ENCODE results near the gene TMEM116.
"Not testable (repeated sequence)": the region's sequence is repeated elsewhere in the genome, so short reads cannot be mapped to it uniquely, and the experiment has no call there.

TMEM116 gene

DNA sequence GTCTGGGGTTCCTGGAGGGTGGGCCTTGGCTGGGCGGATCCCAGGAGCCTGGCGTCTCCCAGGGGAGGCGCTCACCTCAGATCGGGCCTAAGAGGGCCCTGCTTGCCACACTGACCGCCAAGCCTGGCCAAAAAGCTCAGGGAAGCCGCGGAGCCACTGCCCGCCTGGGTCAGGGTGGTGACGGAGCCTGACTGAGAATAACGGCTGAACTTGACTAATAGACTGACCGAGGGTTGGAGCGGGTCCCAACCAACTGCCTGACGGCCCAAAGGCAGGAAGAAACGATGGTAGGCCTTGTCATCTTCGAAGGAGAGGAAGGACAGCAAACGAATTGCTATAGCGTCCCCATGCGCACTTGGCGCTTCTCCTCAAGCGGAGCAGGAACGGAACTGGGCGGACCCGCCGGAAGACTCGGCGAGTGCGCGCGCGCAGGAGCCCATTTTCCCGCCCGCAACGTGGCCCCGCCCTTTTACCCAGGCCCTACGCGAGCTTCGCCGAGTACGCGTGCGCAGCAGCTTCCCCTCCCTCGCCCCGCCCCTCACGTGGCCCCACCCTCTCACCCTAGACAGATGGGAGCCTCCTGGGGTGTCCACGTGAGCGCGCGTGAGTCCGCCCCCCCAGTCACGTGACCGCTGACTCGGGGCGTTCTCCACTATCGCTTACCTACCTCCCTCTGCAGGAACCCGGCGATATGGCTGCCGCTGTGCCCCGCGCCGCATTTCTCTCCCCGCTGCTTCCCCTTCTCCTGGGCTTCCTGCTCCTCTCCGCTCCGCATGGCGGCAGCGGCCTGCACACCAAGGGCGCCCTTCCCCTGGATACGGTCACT lies at the start of gene TMEM116, which contains the start of gene ERP29:
Gene TMEM116 (minus strand): TSS at position 391 of the 826 bp plus-strand sequence. CDS start 7,895 bp downstream, outside the sequence.
Gene ERP29 (plus strand): TSS at position 652 of the 826 bp plus-strand sequence. CDS start 40 bp downstream, at position 692.
- DNase-seq, result peak; percentile 99

DNA sequence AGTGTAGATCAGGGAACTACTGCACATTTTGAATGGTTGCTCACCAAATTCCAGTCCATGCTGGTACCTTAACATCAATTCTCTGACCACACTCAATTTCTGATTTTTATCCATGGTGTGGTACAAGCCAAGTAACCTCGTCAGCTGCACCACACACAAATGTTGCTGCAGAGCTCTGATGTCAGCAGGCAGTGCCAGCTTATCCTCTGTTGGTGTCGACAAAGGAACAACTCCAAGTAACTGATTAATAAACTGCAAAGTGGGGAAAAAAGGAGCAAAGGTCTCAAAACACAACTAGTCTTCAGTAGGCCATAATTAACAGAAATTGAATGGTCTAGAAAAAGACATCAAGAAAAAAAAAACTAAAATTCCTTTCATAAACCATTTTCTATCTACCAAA lies 48.2 kb upstream of the TMEM116 start:
- no peak for DNase-seq

DNA sequence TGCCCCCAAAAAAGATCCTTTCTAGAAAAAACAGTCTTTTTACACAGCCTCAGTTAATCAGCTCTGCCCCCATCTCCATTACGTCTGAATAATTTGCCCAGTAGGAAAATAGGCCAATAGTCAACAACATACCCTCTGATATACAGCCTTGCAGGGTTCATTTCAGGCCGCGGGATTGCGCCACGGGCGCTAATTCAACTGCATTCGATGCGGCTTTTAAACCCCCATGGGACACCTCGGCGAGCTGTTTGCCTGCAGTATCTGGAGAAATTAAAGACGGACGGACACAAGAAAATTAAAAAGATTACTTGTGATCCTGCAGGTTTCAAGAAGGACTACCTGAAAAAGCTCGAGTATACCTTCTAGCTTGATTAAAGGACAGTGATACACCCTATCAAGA lies 36.4 kb upstream of the TMEM116 start:
- no peak for DNase-seq

DNA sequence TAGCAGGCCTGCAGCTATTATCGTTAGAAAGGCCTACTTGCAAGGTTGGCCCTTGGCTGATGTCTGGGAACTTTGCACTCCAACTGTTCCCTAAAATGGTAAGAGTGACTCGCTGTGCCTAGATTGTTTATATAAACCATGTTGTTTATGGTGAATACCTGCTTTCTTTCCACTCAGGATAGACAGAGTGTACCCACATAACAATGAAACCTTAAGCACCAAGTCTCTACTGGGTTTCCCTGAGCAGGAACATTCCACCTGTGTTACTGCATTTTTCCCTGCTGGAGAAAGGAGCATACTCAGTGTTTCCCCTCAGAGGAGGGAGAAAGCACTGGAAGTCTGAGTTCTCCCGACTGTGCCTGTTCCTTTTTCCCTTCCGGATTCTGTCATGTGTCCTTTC lies 33.0 kb upstream of the TMEM116 start:
- DNase-seq, result no peak

DNA sequence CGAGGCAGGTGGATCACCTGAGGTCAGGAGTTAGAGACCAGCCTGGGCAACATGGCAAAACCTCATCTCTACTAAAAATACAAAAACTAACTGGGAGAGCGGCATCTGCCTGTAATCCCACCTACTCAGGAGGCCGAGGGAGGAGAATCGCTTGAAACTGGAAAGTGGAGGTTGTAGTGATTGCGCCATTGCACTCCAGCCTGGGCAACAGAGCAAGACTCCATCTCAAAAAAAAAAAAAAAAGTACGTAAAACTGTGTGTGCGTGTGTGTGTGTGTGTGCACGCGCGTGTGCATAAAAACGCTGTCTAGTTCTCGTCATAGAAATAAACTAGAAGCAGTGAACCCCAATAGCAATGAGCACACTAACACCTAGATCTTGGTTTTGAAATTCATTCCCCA lies 23.6 kb upstream of the TMEM116 start:
- not testable (repeated sequence) for DNase-seq

DNA sequence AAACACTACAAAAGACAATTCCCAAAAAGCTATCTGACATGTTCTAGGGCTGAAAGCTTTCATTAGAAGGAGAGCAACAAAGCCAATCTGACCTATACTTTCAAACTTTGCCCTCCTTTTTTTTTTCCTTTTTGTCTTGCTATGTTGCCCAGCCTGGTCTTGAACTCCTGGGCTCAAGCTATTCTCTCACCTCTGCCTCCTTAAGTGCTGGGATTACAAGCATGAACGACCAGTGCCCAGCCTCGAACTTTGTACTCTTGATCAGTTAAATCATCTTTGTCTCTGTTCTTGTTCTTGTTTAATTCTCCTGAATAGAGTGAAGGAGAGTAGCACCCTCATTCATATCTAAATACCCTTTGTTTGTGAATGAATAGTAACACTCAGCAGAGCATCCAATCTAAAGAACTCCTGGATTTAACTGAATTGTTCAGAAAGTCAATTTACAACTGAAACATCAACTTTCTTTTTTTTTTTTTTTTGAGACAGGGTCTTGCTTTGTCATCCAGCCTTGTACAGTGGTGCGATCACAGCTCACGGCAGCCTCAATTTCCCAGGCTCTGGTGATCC lies 22.3 kb upstream of the TMEM116 start:
- no peak for DNase-seq

DNA sequence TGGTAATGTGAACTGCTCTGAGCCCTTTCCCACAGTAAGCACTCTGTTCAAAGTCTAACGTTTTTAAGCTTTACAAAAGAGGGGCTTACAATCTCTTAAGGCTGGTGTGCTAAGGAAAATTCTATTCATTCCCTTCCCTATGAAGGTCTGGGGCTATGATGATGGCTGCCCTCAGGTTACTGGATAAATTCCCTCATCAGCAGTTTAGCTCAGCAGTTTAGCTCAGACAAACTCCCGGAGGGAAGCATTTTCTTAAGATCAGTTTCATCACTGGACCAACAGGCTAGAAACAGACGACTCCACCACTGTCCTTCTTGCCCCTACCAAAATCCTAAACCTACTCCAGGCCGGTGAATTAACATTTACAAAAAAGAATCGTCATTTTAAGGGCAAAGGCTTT lies 19.3 kb upstream of the TMEM116 start:
- no peak for DNase-seq

DNA sequence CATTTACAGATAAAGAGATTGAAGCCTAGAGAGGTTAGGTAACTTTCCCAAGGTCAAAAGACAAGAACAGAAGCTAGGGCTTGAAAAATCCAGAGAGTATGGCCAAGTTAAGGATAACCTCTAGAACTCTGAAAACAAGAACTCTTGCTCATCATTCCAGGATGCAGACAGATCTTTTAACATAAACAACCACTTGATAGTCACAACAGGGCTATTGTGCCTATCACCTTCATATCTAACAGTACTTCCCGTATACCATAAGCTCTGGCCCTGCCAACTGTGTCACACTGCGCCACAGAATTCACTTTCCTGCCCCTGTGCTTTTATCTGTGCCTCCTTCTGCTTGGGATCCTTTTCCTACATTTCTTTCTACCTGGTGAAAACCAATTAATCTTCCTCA lies 18.5 kb upstream of the TMEM116 start:
- no peak for DNase-seq

DNA sequence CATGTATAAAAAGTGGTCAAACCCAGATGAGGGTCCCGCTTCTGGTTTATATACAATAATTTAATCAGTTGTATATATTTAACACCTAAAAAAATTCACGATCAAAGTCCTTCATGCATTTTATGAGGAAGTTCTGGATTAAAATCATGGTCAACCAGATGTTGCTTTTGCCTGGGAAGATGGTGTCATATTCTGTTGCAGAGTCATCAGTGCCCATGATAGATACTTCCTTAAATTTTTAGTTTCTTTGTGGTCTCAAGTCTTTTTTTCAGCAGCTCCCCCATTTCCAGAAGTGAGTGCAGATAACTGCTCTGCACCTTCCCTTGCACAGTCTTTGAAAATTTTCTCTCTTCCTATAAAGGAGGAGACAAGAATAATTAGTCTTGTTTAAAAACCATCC lies 16.3 kb upstream of the TMEM116 start:
- DNase-seq, result no peak

DNA sequence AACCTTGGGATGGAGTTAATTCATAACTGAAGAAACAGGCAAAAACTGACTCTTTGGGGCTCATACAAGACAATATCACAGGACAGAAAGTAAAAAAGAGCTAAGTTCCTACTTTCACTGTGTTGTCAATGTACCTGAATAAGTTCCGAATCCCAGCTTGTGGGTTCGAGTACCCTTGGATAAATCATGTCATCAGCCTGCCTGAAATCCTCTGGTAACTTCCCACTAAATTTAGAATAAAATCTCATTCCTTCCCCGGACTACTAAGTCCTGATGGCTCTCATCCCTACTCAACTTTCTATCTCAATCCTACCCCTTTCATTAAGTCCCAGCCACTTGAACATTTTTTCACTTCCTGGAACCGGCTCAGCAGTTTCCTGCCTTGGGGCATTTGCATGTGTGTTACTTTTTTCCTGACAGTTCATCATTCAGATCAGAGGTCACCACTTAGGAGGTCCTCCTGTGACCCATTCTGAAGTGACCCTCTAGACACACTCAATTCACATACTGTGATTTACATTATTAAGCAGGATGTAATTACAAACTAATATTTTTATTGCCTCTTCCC lies 12.9 kb upstream of the TMEM116 start:
- DNase-seq, result no peak

DNA sequence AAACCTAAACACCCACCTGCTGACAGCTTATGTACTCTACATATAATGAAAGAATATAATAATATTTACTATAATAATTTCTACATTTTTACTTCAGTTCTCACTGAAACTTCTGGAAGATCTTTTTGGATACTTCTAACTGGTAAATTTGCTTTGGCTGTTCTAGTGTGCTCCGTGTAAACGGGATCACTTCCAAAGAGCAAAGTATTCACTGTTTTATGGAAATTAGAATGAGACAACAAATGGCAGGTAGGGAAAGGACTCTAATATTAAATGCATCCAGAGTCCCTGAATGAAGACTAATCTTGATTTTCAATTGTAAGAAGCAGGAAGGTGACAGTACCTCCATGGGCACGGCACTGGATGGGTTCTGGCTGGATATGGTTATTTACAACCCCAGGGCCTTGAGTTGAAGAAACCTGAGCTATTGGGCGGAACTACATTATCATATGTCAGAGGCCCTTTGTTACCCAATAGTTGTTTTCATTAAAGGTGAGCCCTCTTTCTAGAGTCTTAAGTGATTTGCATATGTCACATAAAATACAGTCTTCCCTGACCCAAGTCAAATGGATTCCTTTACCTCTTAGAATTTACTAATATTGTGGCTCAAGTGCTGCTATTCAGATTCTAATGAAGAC lies 10.9 kb upstream of the TMEM116 start:
- no peak for DNase-seq

DNA sequence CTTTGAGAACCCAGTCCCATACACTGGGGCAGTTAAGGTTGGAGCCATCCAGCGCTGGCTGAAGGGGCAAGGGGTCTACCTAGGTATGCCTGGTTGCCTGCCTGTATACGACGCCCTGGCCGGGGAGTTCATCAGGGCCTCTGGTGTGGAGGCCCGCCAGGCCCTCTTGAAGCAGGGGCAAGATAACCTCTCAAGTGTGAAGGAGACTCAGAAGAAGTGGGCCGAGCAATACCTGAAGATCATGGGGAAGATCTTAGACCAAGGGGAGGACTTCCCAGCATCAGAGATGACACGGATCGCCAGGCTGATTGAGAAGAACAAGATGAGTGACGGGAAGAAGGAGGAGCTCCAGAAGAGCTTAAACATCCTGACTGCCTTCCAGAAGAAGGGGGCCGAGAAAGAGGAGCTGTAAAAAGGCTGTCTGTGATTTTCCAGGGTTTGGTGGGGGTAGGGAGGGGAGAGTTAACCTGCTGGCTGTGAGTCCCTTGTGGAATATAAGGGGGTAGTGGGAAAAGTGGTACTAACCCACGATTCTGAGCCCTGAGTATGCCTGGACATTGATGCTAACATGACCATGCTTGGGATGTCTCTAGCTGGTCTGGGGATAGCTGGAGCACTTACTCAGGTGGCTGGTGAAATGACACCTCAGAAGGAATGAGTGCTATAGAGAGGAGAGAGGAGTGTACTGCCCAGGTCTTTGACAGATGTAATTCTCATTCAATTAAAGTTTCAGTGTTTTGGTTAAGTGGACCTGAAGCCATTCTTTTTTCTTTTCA lies 9.5 kb upstream of the TMEM116 start:
- DNase-seq, result no peak

DNA sequence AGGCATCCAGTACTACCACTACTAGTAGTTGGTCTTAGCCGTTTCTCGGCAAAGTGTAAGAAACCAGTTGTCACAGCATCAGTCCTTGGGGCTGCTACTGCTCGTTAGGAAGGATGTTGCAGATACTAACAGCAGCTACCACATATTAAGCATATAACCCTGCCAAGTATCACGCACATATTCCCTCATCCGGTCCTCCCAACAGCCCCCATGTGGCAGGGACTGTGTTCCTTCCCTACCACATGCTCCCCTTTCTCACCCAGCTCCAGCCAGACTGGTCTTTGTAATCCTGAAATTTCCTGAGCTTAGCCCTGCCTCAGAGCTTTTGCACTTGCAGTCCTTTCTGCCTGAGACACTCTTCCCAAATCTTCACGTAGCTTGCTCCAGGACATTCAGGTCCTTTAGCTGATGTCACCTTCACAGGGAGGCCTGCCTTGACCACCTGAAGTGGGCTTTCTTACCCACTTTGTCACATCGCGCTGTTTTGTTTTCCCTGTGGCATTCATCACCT lies 8.0 kb upstream of the TMEM116 start:
- DNase-seq, result no peak

DNA sequence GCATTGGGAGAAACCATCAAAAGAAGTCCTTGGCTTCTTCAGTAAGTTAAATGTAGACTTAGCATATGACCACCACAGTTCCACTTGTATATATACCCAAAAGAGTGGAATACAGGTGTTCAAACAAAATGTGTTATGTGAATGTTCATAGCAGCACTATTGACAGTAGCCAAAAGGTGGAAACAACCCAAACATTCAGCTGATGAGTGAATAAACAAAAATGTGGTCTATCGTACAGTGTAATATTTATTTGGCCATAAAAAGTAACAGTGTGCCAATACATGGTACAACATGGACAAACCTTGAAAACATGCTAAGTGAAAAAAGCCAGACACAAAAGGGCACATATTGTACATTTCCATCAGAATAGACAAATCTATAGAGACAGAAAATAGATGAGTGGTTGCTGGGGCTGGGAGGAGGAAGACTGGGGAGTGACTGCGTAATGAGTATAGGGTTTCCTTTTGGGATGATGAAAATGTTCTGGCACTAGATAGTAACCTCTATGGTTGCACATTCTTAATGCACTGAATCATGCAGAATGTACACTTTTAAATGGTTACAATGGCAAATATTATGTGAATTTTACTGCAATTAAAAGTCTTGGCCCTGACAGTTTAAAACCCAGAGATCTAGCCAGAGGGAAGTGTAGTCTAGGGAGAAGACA lies 5.7 kb upstream of the TMEM116 start:
- no peak for DNase-seq

DNA sequence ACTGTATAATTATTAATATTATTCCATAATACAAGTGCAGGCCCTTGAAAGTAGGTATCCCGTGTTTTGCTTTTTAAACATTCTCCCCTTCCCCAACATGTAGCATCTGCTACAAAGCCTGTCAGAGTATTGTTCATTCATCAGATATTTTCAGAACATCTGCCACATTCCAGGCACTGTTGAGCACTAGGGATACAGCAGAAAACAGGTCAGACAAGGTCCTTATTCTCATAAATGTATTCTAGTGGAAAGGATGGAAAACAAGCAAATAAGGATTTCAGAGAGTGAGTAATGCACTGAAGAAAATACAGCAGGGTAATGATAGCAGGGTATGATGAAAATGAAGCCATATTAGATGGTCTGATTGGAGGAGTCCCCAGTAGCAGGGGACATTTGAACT lies 4.1 kb upstream of the TMEM116 start:
- DNase-seq, result no peak

DNA sequence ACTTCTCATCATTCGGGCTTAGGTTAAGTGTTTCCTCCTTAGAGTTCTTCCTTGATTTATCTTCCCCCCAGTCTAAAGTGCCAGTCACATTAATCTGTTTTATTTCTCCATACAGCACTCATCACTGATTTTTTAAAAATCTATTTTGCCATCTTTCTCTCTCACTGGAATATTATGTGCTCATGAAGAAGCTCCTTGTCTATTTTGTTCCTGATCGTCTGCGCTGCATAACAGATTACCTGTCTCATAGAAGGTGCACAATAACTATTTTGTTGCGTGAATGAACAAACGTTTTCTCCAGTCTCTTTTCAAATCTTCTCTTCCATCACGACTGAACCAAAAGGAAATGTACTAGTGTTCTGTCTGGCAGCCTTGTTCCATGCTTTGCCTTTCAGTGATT lies 3.0 kb upstream of the TMEM116 start:
- no peak for DNase-seq

DNA sequence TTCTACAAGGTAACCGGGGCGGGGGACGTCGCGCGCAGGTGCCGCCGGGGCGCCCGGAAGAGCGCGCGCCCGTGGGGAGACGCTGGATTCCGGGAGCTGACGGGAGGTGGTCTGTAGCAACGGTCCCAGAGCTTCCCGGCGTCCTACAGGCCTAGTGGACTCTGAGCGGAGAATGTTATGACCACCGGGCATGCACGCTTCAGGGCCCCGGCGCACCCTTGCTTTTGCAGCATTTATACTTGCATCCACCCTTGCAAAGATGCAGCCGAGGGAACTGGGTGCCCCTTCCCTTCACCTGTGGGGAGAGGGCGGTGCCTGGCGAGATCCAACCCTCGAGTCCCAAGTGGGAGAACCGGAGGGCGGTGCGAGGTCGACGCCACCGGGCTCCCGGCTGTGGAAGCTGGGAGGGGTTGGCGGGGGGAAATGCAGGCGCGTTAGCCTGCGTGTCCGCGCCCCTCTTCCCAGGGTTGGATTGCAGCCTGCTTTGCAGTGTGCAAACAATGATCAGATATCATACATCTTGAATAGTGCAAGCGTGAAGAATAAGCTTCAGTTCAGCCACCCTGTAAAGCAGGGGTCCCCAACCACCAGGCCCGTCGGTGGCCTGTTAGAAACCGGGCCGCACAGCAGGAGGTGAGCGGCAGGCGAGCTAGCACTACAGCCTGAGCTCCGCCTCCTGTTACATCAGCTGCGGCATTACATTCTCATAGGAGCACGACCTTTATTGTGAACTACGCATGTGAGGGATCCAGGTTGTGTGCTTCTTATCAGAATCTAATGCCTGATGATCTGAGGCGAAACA lies 837 bp upstream of the TMEM116 start:
- DNase-seq, result peak; percentile 74

DNA sequence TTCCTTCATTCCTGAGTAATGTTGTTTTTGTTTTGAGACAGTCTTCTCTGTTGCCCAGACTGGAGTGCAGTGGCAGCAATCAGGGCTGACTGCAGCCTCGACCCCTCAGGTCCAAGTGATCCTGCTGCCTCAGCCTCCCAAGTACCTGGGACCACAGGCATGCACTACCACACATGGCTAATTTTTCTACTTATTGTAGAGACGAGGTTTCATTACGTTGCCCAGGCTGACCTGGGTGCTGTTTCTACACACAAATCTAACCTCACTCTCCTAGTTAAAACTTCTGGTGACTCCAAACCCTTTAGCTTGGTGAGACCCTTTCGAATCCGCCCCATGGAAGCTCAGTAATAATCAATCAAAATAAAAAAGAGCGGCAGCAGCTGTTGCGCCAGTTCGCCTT lies 1.3 kb downstream of the TMEM116 start:
- no peak for DNase-seq

DNA sequence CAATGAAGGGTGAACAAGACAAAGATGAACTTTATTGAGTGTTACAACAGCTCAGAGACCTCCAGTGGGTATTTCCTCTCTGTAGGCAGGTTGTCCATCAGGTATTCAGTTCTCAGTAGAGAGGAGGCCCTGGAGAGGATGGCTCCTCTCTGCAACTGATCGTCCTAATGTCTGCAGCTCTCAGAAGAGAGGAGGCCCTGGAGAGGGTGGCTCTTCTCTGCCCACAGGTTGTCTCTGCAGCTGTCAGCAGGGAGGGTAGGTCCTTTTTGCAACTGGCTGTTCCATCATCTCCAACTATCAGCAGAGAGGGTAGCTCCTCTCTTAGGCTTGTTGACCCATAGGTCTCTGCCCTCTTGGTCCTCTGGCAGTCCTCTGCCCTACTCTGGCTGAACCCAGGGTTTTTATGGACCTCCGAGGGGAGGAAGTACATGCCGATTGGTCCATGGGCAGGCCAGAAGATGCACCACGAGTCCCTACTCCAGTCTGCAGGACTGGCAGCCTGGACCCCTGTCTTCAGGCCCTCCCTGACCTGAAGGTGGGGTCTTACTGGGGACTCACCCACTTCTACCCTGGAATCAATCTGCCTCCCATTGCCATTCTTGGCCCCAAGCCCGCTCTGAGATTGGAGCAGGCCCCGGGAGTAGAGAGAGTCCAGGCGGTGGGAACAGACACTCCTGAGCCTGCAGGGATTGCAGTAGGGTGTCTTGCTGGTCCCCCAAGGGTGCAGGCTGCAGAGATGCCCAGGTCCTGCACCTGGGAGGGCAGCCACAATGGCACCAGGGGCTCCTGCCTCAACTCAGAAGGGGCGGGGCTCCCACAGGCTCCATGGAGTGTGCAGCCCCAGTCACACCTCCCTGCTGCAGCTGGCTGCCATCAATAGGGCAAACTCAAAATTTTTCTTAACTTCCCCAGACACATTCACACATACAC lies 2.3 kb downstream of the TMEM116 start:
- no peak for DNase-seq

DNA sequence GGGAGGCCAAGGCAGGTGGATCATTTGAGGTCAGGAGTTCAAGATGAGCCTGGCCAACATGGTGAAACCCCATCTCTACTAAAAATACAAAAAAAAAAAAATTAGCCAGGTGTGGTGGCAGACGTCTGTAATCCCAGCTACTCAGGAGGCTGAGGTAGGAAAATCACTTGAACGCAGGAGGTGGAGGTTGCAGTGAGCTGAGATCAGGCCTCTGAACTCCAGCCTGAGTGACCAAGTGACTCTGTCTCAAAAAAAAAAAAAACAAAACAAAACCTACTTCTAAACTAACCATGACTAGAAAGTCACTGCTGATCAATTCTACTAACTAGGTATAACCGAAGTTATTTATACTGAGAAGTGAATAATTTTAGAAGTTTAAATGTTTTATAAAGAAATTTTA lies 3.4 kb downstream of the TMEM116 start:
- not testable (repeated sequence) for DNase-seq
